ENCODE results near the gene TRABD2B. TPM values are rescaled to one million over a fixed set of nuclear protein-coding genes. Genes with fewer than 3 reads are reported as not detected.

The TRABD2B gene
- total RNA-seq, 2 donors from 2014 or later = 3.8 to 10.7 TPM

DNA sequence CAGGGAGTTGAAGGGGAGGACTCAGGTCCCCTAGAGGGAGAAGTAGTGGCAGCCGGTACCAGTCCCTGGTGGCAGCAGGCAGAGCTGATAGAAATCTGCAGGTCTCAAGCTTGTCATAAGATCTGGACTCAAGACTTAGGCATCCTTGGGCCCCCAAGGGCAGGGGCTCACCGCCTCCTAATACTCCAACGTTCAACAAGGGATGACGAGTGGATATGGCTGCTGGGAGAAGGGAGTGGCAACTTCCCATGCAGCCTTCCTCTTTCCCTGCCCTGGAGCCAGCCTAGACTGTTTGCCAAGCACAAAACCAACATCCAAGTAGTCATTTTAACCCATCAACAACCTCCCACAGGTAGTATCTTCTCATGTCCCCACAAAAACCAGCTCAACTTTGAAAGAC is 6.9 kb downstream of the TRABD2B start:
- Histone ChIP-seq H3K27me3 (replicated peaks; ENCODE audit: insufficient read depth) (no peaks in the 10 kb centered on the region), H3K27ac (no peak overlapping the region), H3K9me3 (no peaks in the 10 kb centered on the region), H3K4me3 (no peak overlapping the region), H3K36me3 (no peaks in the 10 kb centered on the region), H3K4me1 (ENCODE audit: control insufficient read depth in 1 of 2, low read depth in 2 of 2) (peaks cover 6 to 47% of the 10 kb centered on the region in 2 donors)
- DNase-seq (ENCODE audit: low spot score) = no peak
- TF ChIP-seq CTCF (IDR thresholded peaks at IDR 0.05) = no peak
- no peak for ATAC-seq (ENCODE audit: insufficient number of reproducible peaks, low FRiP score, low read depth)

- TF ChIP-seq CTCF (IDR thresholded peaks at IDR 0.05) = no peak
- Histone ChIP-seq H3K4me3 (no peak overlapping the region), H3K9me3 (no peaks in the 10 kb centered on the region), H3K27ac (peak overlapping the region in 1 of 2 donors; percentile 28), H3K36me3 (no peaks in the 10 kb centered on the region), H3K27me3 (replicated peaks; ENCODE audit: insufficient read depth) (no peaks in the 10 kb centered on the region), H3K4me1 (ENCODE audit: control insufficient read depth in 1 of 2, low read depth in 2 of 2) (peaks cover 4 to 27% of the 10 kb centered on the region in 2 donors)
- no peak for ATAC-seq (ENCODE audit: insufficient number of reproducible peaks, low FRiP score, low read depth)
- no peak for DNase-seq (ENCODE audit: low spot score)
Measured at GRCh38 chr1:47987601-47988000, 9.6 kb downstream of the TRABD2B start.

GRCh38 chr1:47986761-47987200 is 10.4 kb downstream of the TRABD2B start:
- H3K27me3 ChIP-seq (replicated peaks; ENCODE audit: insufficient read depth) = no peaks in the 10 kb centered on the region
- peak overlapping the region; percentile 41 for H3K4me3 ChIP-seq
- no peaks in the 10 kb centered on the region for H3K9me3 ChIP-seq
- no peak for TF ChIP-seq CTCF (IDR thresholded peaks at IDR 0.05)
- H3K27ac ChIP-seq = peak overlapping the region; percentile 0 to 28
- no peaks in the 10 kb centered on the region for H3K36me3 ChIP-seq
- ATAC-seq (ENCODE audit: insufficient number of reproducible peaks, low FRiP score, low read depth) = no peak
- H3K4me1 ChIP-seq (ENCODE audit: control insufficient read depth in 1 of 2, low read depth in 2 of 2) = peaks cover 4 to 18% of the 10 kb centered on the region in 2 donors
- DNase-seq (ENCODE audit: low spot score) = no peak

GRCh38 chr1:47985018-47985417 is 12.2 kb downstream of the TRABD2B start:
- DNase-seq (ENCODE audit: low spot score) (no peak), ATAC-seq (ENCODE audit: insufficient number of reproducible peaks, low FRiP score, low read depth) (no peak)
- Histone ChIP-seq H3K4me1 (ENCODE audit: control insufficient read depth in 1 of 2, low read depth in 2 of 2) (peaks cover 4 to 17% of the 10 kb centered on the region in 2 donors), H3K27me3 (replicated peaks; ENCODE audit: insufficient read depth) (no peaks in the 10 kb centered on the region), H3K36me3 (no peaks in the 10 kb centered on the region), H3K9me3 (no peaks in the 10 kb centered on the region), H3K27ac (no peak overlapping the region), H3K4me3 (no peak overlapping the region)
- TF ChIP-seq CTCF (IDR thresholded peaks at IDR 0.05) = no peak

DNA sequence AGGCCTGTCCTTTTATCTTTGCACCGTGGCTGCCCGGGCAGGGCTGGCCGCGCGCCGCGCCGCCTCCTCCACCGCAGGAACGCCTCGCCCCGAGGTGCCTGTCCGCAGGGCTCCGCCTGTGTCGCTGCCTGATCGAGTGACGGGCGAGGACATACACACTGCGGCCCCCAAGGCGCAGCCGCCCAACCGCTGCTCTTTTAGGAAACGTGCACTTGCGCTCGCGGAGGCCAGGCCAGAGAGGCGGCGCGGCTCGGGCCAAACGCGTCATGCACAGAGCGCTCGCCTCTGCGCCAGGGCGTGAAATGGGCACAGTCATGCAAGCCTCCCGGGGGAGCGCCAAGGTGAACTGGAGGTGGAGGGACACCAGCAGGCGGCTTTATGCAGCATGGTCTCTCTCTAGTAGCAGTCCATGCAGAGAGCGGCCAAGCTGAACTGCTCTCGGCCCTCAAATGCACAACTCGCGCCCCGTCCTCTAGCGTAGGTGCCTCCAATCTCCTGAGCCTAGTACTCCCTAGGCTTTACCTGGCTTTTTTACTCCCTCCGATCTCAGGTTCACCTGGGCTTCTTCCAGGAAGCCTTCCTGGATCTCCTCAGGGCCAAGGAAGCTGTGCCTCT is 12.9 kb downstream of the TRABD2B start:
- H3K27ac ChIP-seq = no peak overlapping the region
- no peaks in the 10 kb centered on the region for H3K27me3 ChIP-seq (replicated peaks; ENCODE audit: insufficient read depth)
- DNase-seq (ENCODE audit: low spot score) (no peak), ATAC-seq (ENCODE audit: insufficient number of reproducible peaks, low FRiP score, low read depth) (no peak)
- H3K9me3 ChIP-seq = no peaks in the 10 kb centered on the region
- peak overlapping the region; percentile 30 for H3K4me3 ChIP-seq
- H3K4me1 ChIP-seq (ENCODE audit: control insufficient read depth in 1 of 2, low read depth in 2 of 2) = peaks cover 4 to 17% of the 10 kb centered on the region in 2 donors
- no peak for TF ChIP-seq CTCF (IDR thresholded peaks at IDR 0.05)
- no peaks in the 10 kb centered on the region for H3K36me3 ChIP-seq
